Stimulated activated CD8-positive, alpha-beta memory T cell treated with anti-CD3 and anti-CD28 coated beads, Interleukin-12 subunit alpha, Interleukin-12 subunit beta, amount 100 ng/mL, for 24 hours (primary cell): ENCODE data around the gene VOPP1.
"Not testable (repeated sequence)": the region's sequence is repeated elsewhere in the genome, so short reads cannot be mapped to it uniquely, and the experiment has no call there.

ENCODE experiments used
- DNase-seq: peaks from one replicate; pipeline ENCODE4 v3.0.0-alpha.2; 2020; ENCODE audit errors: extremely low read depth

VOPP1 gene

GRCh38 chr7:55488216-55488615 lies 84.1 kb downstream of the VOPP1 start:
- DNase-seq: no peak

GRCh38 chr7:55486991-55487390 lies 85.3 kb downstream of the VOPP1 start:
- no peak for DNase-seq

- no peak for DNase-seq
Measured at GRCh38 chr7:55486192-55486590, 86.1 kb downstream of the VOPP1 start.

GRCh38 chr7:55485501-55486191 lies 86.7 kb downstream of the VOPP1 start:
- DNase-seq: no peak

GRCh38 chr7:55484834-55485233 lies 87.5 kb downstream of the VOPP1 start:
- no peak for DNase-seq

GRCh38 chr7:55484241-55484640 lies 88.1 kb downstream of the VOPP1 start:
- DNase-seq: no peak

- DNase-seq: no peak
Measured at GRCh38 chr7:55483046-55483445, 89.3 kb downstream of the VOPP1 start.

GRCh38 chr7:55481155-55481554 lies 91.1 kb downstream of the VOPP1 start:
- no peak for DNase-seq

- no peak for DNase-seq
Measured at GRCh38 chr7:55478700-55479099, 93.6 kb downstream of the VOPP1 start.

- DNase-seq: no peak
Measured at GRCh38 chr7:55477781-55478374, 94.4 kb downstream of the VOPP1 start.

GRCh38 chr7:55476852-55477780 lies 95.2 kb downstream of the VOPP1 start:
- DNase-seq: no peak

- DNase-seq: no peak
Measured at GRCh38 chr7:55475855-55476803, 96.2 kb downstream of the VOPP1 start.

GRCh38 chr7:55474944-55475854 lies 97.1 kb downstream of the VOPP1 start:
- no peak for DNase-seq

- no peak for DNase-seq
Measured at GRCh38 chr7:55473932-55474331, 98.4 kb downstream of the VOPP1 start.

GRCh38 chr7:55472928-55473725 lies 99.2 kb downstream of the VOPP1 start:
- DNase-seq: no peak

GRCh38 chr7:55472406-55472805 lies 99.9 kb downstream of the VOPP1 start:
- DNase-seq: not testable (repeated sequence)

GRCh38 chr7:55471594-55471993 lies 100.7 kb downstream of the VOPP1 start:
- not testable (repeated sequence) for DNase-seq

GRCh38 chr7:55470261-55470660 lies 102.0 kb downstream of the VOPP1 start:
- no peak for DNase-seq

- no peak for DNase-seq
Measured at GRCh38 chr7:55469721-55470120, 102.6 kb downstream of the VOPP1 start.

GRCh38 chr7:55469271-55469681 lies 103.0 kb downstream of the VOPP1 start:
- no peak for DNase-seq
